Bronchial epithelial cell (primary cell): ENCODE results near the gene CRTAC1. TPM values are rescaled to one million over a fixed set of nuclear protein-coding genes. Genes with fewer than 3 reads are reported as not detected.

Source experiments
- DNase-seq: peaks from one replicate; pipeline ENCODE4 v3.0.0-alpha.2; 2010; ENCODE audit warnings: low read depth
- FAIRE-seq: peaks from 2 replicates; lab custom pipeline; 2011; peaks lifted over from hg19 to GRCh38; lab: Jason Lieb, UNC
- H3K27me3 ChIP-seq: 2 replicates; pipeline ENCODE4 v1.5.1; 2011; ENCODE audit warnings: low read length; ENCODE audit not compliant: control insufficient read depth, insufficient read depth
- H3K36me3 ChIP-seq: 2 replicates; pipeline ENCODE4 v1.5.1; 2011; ENCODE audit warnings: low read length; ENCODE audit not compliant: control insufficient read depth, insufficient read depth
- H3K4me3 ChIP-seq: 2 replicates; pipeline ENCODE4 v1.5.1; 2011; ENCODE audit warnings: mild to moderate bottlenecking, low read depth, low read length, control low read depth
- CTCF ChIP-seq: IDR thresholded peaks from 2 replicates; pipeline ENCODE4 v1.5.1; 2011; ENCODE audit warnings: mild to moderate bottlenecking, moderate library complexity, low read length, control low read depth, inconsistent platforms; ENCODE audit not compliant: insufficient read depth, severe bottlenecking
- total RNA-seq: library from RNA; depleted of rRNA; stranded (reverse); fragments of >200 nt; gene quantifications from 2 replicates; pipeline ENCODE4 v1.2.1, GENCODE V29; 2014

Gene CRTAC1
- total RNA-seq, 1 donor from 2014 or later = not detected

GRCh38 chr10:97825020-97825760 is 205.2 kb downstream of the CRTAC1 start:
- Histone ChIP-seq H3K4me3 (no peak overlapping the region), H3K36me3 (no peaks in the 10 kb centered on the region), H3K27me3 (no peaks in the 10 kb centered on the region)
- DNase-seq = no peak
- no peak for FAIRE-seq
- TF ChIP-seq CTCF = no peak

DNA sequence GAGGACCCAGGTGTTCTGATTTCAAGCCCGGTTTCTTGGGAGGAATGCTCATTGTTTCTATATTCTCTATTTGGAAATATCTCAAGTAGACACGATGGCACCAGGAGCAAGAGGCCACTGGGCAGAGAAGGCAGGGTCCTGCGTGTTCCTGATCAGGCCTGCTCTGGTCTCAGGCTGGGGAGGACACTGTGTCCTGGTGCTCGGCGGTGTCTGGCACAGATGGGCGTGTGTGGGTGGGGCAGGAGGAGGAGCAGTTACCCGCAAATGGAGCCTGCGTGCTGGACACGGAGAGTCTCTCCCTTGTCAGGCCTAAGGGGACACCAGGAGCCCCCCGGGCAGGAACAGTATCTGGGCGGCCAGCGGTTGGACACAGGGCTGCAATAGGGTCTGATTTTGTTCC is 206.7 kb downstream of the CRTAC1 start:
- Histone ChIP-seq H3K27me3 (peaks cover 2% of the 10 kb centered on the region), H3K36me3 (no peaks in the 10 kb centered on the region), H3K4me3 (no peak overlapping the region)
- no peak for DNase-seq
- FAIRE-seq = no peak
- no peak for TF ChIP-seq CTCF

GRCh38 chr10:97822261-97822687 is 208.1 kb downstream of the CRTAC1 start:
- no peak for TF ChIP-seq CTCF
- Histone ChIP-seq H3K36me3 (no peaks in the 10 kb centered on the region), H3K27me3 (peaks cover 5% of the 10 kb centered on the region), H3K4me3 (no peak overlapping the region)
- peak; percentile 62 for DNase-seq
- no peak for FAIRE-seq

DNA sequence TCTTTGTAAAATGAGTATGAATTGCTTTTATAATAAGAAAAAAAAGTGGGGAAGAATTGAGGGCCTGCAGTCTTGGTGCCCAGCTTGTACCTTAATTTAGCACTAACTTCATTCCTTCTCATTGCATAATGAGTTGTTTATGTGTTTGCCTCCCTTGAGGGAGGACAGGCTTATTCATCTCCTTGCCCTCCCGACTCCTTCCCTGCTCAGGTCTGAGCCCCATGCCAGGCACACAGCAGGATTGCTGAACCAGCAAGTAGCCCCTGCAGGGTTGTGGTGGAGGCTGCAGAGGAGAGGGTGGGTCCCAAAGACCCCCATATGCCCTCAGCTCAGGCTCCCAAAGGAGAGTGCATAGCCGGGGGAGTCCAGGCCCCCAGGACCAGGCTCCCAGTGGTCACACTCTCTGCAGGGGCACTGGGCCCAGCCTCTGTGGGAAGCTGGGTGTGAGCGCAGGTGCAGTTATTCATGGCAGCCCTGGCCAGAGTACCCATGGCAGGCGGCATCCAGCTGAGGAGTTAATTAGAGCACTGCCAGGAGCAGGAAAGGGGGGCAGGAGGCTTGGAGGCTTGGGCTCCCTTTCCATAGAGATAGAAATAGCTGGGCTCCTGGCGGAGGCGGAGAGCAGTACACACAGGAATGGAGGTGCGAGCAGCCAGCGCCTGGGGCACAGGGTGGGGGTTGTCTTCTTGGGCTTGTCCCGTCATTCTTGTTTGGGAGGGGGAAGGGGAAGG is 208.9 kb downstream of the CRTAC1 start:
- peaks cover 5% of the 10 kb centered on the region for H3K27me3 ChIP-seq
- H3K36me3 ChIP-seq = no peaks in the 10 kb centered on the region
- no peak for TF ChIP-seq CTCF
- DNase-seq (no peak), FAIRE-seq (no peak)
- no peak overlapping the region for H3K4me3 ChIP-seq

DNA sequence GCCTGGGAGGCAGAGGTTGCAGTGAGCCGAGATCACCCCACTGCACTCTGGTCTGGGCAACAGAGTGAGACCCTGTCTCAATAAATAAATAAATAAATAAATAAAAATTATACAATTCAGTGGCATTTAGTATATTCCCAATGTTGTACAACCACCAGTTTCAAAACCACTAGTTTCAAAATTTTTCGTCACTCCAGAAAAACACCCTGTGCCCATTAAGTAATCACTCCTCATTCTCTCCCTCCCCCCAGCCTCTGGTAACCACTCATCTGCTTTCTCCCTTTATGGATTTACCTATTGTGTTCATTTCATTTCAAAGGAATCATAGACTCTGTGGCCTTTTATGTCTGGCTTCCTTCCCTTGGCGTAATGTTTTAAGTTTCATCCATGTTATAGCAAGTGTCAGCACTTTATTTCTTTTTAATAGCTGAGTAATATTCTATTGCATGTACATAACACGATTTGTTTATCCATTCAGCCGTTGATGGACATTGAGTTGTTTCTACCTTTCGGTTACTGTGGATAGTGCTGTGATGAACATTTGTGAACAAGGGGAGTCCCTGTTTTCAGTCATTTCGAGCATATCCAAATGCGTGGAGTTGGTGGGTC is 210.2 kb downstream of the CRTAC1 start:
- peaks cover 5% of the 10 kb centered on the region for H3K27me3 ChIP-seq
- no peak for FAIRE-seq
- no peak for DNase-seq
- no peak overlapping the region for H3K4me3 ChIP-seq
- H3K36me3 ChIP-seq = no peaks in the 10 kb centered on the region
- TF ChIP-seq CTCF = no peak
